Astrocyte (in vitro differentiated cells and primary cell): ENCODE results near the gene CSGALNACT2. TPM values are rescaled to one million over a fixed set of nuclear protein-coding genes. Genes with fewer than 3 reads are reported as not detected.
"Not testable (repeated sequence)": the region's sequence is repeated elsewhere in the genome, so short reads cannot be mapped to it uniquely, and the experiment has no call there.

Source experiments
- DNase-seq: peaks from one replicate; pipeline ENCODE4 v3.0.0-alpha.2; 2010; ENCODE audit warnings: low read depth
- FAIRE-seq: peaks from 2 replicates; lab custom pipeline; 2011; peaks lifted over from hg19 to GRCh38; lab: Jason Lieb, UNC
- H2AFZ ChIP-seq: 2 replicates; pipeline ENCODE4 v1.6.0; 2012; ENCODE audit warnings: low read depth, low read length, inconsistent platforms
- H3K27ac ChIP-seq: 2 replicates; pipeline ENCODE4 v1.5.1; 2011; ENCODE audit warnings: low read depth, low read length, inconsistent platforms
- H3K27me3 ChIP-seq: 2 replicates; pipeline ENCODE4 v1.6.0; 2011; ENCODE audit warnings: low read length, inconsistent platforms; ENCODE audit not compliant: insufficient read depth
- H3K36me3 ChIP-seq: 2 replicates; pipeline ENCODE4 v1.5.1; 2011; ENCODE audit warnings: low read length, inconsistent platforms; ENCODE audit not compliant: insufficient read depth
- H3K4me1 ChIP-seq: 2 replicates; pipeline ENCODE4 v1.5.1; 2011; ENCODE audit warnings: low read length, inconsistent platforms; ENCODE audit not compliant: insufficient read depth
- H3K4me2 ChIP-seq: 2 replicates; pipeline ENCODE4 v1.6.0; 2012; ENCODE audit warnings: low read length, inconsistent platforms
- H3K4me3 ChIP-seq: 2 replicates; pipeline ENCODE4 v1.5.1; 2011; ENCODE audit warnings: low read depth, mild to moderate bottlenecking, low read length, inconsistent platforms; ENCODE audit not compliant: insufficient read depth
- H3K79me2 ChIP-seq: 2 replicates; pipeline ENCODE4 v1.6.0; 2012; ENCODE audit warnings: mild to moderate bottlenecking, low read length, inconsistent platforms; ENCODE audit not compliant: insufficient read depth
- H3K9ac ChIP-seq: 2 replicates; pipeline ENCODE4 v1.6.0; 2012; ENCODE audit warnings: mild to moderate bottlenecking, low read length, inconsistent platforms
- H3K9me3 ChIP-seq: 2 replicates; pipeline ENCODE4 v1.5.1; 2012; ENCODE audit warnings: low read depth, mild to moderate bottlenecking, low read length, inconsistent platforms; ENCODE audit not compliant: insufficient read depth
- H4K20me1 ChIP-seq: 2 replicates; pipeline ENCODE4 v1.6.0; 2012; ENCODE audit warnings: low read length, inconsistent platforms; ENCODE audit not compliant: insufficient read depth
- H3K27ac Mint-ChIP-seq: one replicate; pipeline ENCODE4 v1.8.0; 2021; ENCODE audit warnings: mild to moderate bottlenecking, mixed read lengths; ENCODE audit not compliant: unreplicated experiment
- H3K27me3 Mint-ChIP-seq: one replicate; pipeline ENCODE4 v1.8.0; 2021; ENCODE audit warnings: low read depth, mixed read lengths; ENCODE audit not compliant: unreplicated experiment
- H3K36me3 Mint-ChIP-seq: one replicate; pipeline ENCODE4 v1.8.0; 2021; ENCODE audit warnings: low read depth, mixed read lengths; ENCODE audit not compliant: unreplicated experiment
- H3K4me1 Mint-ChIP-seq: one replicate; pipeline ENCODE4 v1.8.0; 2021; ENCODE audit warnings: low read depth, mixed read lengths; ENCODE audit not compliant: unreplicated experiment
- H3K4me3 Mint-ChIP-seq: one replicate; pipeline ENCODE4 v1.8.0; 2021; ENCODE audit warnings: mild to moderate bottlenecking, moderate library complexity, mixed read lengths; ENCODE audit not compliant: unreplicated experiment
- H3K9me3 Mint-ChIP-seq: one replicate; pipeline ENCODE4 v1.8.0; 2021; ENCODE audit warnings: mild to moderate bottlenecking, mixed read lengths; ENCODE audit not compliant: unreplicated experiment
- CTCF ChIP-seq: IDR thresholded peaks from 2 replicates; pipeline ENCODE4 v1.5.1; 2011; ENCODE audit warnings: low read depth, mild to moderate bottlenecking, inconsistent platforms, low read length, moderate library complexity; ENCODE audit not compliant: insufficient read depth
- EZH2 ChIP-seq: IDR thresholded peaks from 2 replicates; pipeline ENCODE4 v1.6.1; 2012; ENCODE audit warnings: mild to moderate bottlenecking, low read length, inconsistent platforms; ENCODE audit not compliant: insufficient read depth
- total RNA-seq: library from RNA; stranded (reverse); gene quantifications from 2 replicates; pipeline ENCODE4 v1.2.1, GENCODE V29; 2021

The CSGALNACT2 gene
- total RNA-seq, 1 donor from 2014 or later: 28.5 TPM

- DNase-seq: no peak
Measured at GRCh38 chr10:43094085-43094484, 44.2 kb upstream of the CSGALNACT2 start.

GRCh38 chr10:43099339-43099738 is 38.9 kb upstream of the CSGALNACT2 start:
- not testable (repeated sequence) for H2AFZ ChIP-seq, H3K4me3 ChIP-seq, DNase-seq, H3K4me1 Mint-ChIP-seq, H3K9me3 ChIP-seq, H3K9ac ChIP-seq, H3K27me3 ChIP-seq, H3K4me2 ChIP-seq, H3K27ac Mint-ChIP-seq, H3K36me3 ChIP-seq, H3K36me3 Mint-ChIP-seq, H3K27ac ChIP-seq, H3K79me2 ChIP-seq, H4K20me1 ChIP-seq, FAIRE-seq, H3K9me3 Mint-ChIP-seq, H3K4me1 ChIP-seq, H3K4me3 Mint-ChIP-seq
- H3K27me3 Mint-ChIP-seq: peaks cover 56% of the 10 kb centered on the region

More at GRCh38 chr10:43094085-43094484, 44.2 kb upstream of the CSGALNACT2 start:
- H3K4me2 ChIP-seq: no peak overlapping the region
- H3K27me3 Mint-ChIP-seq: peaks cover 42% of the 10 kb centered on the region
- no peak overlapping the region for H3K27ac Mint-ChIP-seq
- no peak overlapping the region for H2AFZ ChIP-seq
- H3K27me3 ChIP-seq: peaks cover 3% of the 10 kb centered on the region
- H3K4me3 ChIP-seq: no peak overlapping the region
- no peak for TF ChIP-seq EZH2
- TF ChIP-seq CTCF: no peak
- no peaks in the 10 kb centered on the region for H3K4me1 Mint-ChIP-seq
- H3K36me3 ChIP-seq: no peaks in the 10 kb centered on the region
- FAIRE-seq: no peak
- H3K9me3 ChIP-seq: no peaks in the 10 kb centered on the region
- no peaks in the 10 kb centered on the region for H3K79me2 ChIP-seq
- H3K36me3 Mint-ChIP-seq: peaks cover 2% of the 10 kb centered on the region
- H3K9ac ChIP-seq: no peak overlapping the region
- no peaks in the 10 kb centered on the region for H3K4me1 ChIP-seq
- no peaks in the 10 kb centered on the region for H4K20me1 ChIP-seq
- H3K27ac ChIP-seq: no peak overlapping the region
- no peaks in the 10 kb centered on the region for H3K9me3 Mint-ChIP-seq
- H3K4me3 Mint-ChIP-seq: no peak overlapping the region

GRCh38 chr10:43099928-43100327 is 38.3 kb upstream of the CSGALNACT2 start:
- Mint-ChIP-seq H3K27ac (no peak overlapping the region), H3K4me1 (no peaks in the 10 kb centered on the region), H3K4me3 (no peak overlapping the region)

More at GRCh38 chr10:43099928-43100327, 38.3 kb upstream of the CSGALNACT2 start:
- H3K27me3 Mint-ChIP-seq: peaks cover 51% of the 10 kb centered on the region
- Histone ChIP-seq H3K4me1 (peaks cover 5% of the 10 kb centered on the region), H4K20me1 (no peaks in the 10 kb centered on the region), H3K9me3 (no peaks in the 10 kb centered on the region), H3K4me2 (no peak overlapping the region), H3K36me3 (no peaks in the 10 kb centered on the region), H3K27ac (no peak overlapping the region), H3K79me2 (no peaks in the 10 kb centered on the region), H2AFZ (no peak overlapping the region), H3K9ac (no peak overlapping the region), H3K4me3 (no peak overlapping the region), H3K27me3 (peaks cover 4% of the 10 kb centered on the region)
- peaks cover 5% of the 10 kb centered on the region for H3K36me3 Mint-ChIP-seq
- FAIRE-seq (no peak), DNase-seq (no peak)
- TF ChIP-seq EZH2: no peak
- no peak for TF ChIP-seq CTCF
- no peaks in the 10 kb centered on the region for H3K9me3 Mint-ChIP-seq
